ENCODE measurements around the gene NLN. TPM values are rescaled to one million over a fixed set of nuclear protein-coding genes. Genes with fewer than 3 reads are reported as not detected.

NLN gene
- total RNA-seq, 3 donors from 2014 or later, result 12.8 to 15.7 (median 14.9) TPM

Other genes with a start within 250 kb of the NLN start
- 1 to 10 TPM; 1.4 to 6.0 (median 3.9) TPM for gene ADAMTS6, start 240.3 kb upstream of the NLN start, total RNA-seq
- gene CENPK, start 159.0 kb upstream of the NLN start, total RNA-seq, result 1 to 10 TPM in 2 of 3 donors, under 1 TPM in 1; 0.98 to 2.5 (median 1.4) TPM
- 10 to 100 TPM; 59.6 to 71.0 (median 64.0) TPM for gene PPWD1, start 158.9 kb upstream of the NLN start, total RNA-seq
- gene TRIM23, start 97.9 kb upstream of the NLN start, total RNA-seq, result 10 to 100 TPM; 15.1 to 28.7 (median 16.2) TPM
- gene SHLD3, start 97.2 kb upstream of the NLN start, total RNA-seq, result 1 to 10 TPM; 3.6 to 5.1 (median 3.7) TPM
- 10 to 100 TPM; 17.4 to 27.4 (median 19.7) TPM for gene TRAPPC13, start 97.2 kb upstream of the NLN start, total RNA-seq
- 10 to 100 TPM in 1 of 3 donors, 1 to 10 TPM in 2; 7.9 to 10.5 (median 8.2) TPM for gene SGTB, start 96 bp upstream of the NLN start, total RNA-seq
- gene ERBIN, start 204.4 kb downstream of the NLN start, total RNA-seq, result 100 to 1,000 TPM in 1 of 3 donors, 10 to 100 TPM in 2; 63.5 to 131 (median 97.7) TPM

All from breast epithelium (tissue), 3 donors.